CD4-positive, alpha-beta T cell treated with Interleukin-15 for 4 hours (primary cell): ENCODE results near the gene MOSPD2.

Experiments
- DNase-seq: peaks from one replicate; pipeline ENCODE4 v3.0.0-alpha.2; 2020; ENCODE audit warnings: low spot score

MOSPD2 gene

GRCh38 chrX:14915596-14915995, 42.4 kb downstream of the MOSPD2 start:
- DNase-seq: no peak

GRCh38 chrX:14916017-14916674, 42.9 kb downstream of the MOSPD2 start:
- DNase-seq: no peak

- DNase-seq: no peak
Measured at GRCh38 chrX:14919407-14919806, 46.2 kb downstream of the MOSPD2 start.

DNA sequence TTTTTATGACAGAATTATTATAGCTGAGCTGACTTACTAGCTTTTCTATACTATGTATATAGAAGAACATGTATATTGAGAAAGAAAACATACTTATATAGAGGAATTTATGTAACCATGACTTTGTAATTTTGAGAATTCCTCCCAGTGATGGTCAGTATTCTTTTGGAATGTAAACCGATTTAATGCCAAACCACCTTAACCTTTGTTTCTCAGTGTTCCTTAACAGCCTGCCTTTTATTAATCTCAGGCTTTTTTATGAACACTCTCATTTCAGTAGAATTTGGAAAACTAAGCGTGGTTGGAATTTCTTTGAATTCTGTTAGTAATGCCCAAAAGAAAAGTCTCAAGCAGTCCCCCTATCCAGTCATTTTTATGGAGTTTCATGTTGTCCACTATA, 47.0 kb downstream of the MOSPD2 start:
- no peak for DNase-seq

GRCh38 chrX:14922437-14922836, 49.2 kb downstream of the MOSPD2 start:
- no peak for DNase-seq

- no peak for DNase-seq
Measured at GRCh38 chrX:14923761-14924160, 50.5 kb downstream of the MOSPD2 start.

- DNase-seq: no peak
Measured at GRCh38 chrX:14926471-14926870, 53.2 kb downstream of the MOSPD2 start.

DNA sequence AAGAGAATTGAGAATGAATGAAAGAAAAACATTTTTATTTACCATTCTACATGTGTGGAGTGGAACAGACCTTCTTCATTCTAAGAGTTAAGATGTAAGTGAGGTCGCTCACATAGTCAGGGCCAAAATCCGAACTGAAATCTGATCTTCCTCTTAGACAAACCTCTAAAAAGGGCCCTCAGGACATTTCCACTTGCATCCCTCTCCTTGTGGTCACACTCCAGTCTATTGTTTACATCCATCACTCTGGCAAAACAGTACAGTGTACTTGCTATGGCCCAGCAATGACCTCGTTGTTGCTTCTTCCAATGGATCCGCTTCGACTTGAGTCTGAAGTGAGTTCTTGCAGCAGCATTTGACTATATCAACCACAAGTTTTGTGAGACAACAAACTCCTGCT, 54.2 kb downstream of the MOSPD2 start:
- no peak for DNase-seq

DNA sequence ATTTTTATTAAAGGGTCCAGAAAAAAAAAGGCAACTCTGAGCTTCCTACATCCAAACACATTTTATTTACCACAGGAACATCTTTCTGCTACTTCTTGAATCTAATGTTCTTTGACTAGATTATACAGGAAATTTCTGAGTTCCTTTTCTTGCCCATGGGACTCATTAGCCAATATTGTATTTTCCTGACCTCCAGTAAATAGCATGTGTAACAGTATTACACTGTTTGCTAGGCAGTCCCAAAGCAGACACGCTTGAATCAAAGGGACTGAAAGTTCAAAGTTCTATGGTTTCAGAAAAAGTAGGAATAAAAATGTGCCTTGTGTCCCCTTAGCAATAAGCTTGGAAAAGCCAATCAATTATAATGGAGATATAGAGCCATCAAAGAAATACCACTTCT, 57.4 kb downstream of the MOSPD2 start:
- no peak for DNase-seq

DNA sequence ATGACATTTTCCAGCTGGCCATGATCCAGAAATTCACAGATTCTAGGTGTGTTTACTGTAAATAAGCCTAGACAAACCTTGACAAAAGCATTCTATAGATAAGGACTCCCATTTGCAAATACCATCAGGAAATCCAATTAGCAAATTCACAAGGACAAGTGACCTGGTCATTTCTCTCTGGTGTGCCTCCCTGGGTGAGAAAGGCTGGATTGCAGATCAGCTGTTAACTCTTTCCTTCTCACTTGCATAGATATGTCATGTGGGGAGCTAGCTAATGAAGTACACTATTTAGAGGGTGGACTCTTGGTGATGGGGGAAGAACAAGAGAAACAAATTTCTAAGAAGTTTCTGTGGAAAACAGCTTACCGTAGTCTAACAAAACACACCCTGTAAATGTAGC, 58.9 kb downstream of the MOSPD2 start:
- no peak for DNase-seq

- DNase-seq: no peak
Measured at GRCh38 chrX:14934423-14934822, 61.2 kb downstream of the MOSPD2 start.

- DNase-seq: no peak
Measured at GRCh38 chrX:14936561-14936960, 63.3 kb downstream of the MOSPD2 start.

DNA sequence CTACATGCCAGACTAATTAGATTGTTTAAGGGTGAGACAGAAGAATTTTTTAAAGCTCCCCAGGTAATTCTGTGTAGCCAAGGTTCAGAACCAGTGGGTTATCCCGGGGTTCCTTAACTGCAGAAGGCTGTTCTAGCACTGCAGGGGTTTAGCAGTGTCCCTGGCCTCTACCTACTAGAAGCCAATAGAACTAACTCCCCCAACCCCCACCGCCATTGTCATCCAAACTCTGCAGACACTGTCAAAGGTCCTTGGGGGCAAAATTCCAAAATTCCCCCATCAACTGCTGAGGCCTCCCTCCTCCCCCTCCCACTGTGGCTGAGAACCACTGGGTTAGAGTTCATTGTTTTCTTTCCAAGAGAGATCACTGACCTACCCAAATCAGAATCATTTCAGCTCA, 66.4 kb downstream of the MOSPD2 start:
- DNase-seq: no peak

DNA sequence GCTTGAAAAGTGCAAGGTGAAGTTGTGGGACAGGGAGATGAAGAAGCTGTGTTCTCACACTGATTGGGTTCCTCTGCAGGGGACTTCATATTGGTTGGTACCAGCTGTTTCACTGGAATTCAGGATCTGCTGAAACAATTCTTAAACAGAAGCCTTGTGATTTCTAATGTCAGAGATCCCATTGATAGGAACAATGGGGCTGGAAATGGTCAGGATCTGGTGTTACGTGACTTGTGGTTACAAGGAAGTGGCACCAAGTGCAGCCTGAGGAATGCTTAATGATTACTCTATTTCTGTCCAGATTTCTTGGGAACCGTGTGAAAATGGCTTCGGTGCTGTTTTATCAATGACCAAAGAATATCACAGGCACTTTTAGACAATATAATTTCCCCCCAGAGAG, 68.1 kb downstream of the MOSPD2 start:
- no peak for DNase-seq

- no peak for DNase-seq
Measured at GRCh38 chrX:14942341-14942740, 69.1 kb downstream of the MOSPD2 start.

DNA sequence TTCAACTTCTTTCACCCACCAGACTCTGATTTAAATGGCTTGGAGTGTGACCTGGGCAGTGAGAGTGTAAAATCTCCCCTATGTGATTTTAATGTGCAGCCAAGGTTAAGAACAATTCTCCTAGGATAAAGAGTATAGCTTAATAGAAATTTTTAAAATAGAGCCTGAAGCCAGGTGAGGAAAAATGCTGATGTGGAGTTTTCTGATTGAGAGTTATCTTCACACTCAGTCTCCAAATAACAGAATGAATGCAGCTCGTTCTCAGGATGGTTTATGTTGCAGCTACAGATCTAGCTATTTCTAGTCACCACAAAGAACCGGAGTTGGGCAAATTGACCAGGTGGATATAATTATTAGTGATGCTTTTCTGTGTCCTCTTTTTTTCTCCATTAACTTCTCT, 70.7 kb downstream of the MOSPD2 start:
- no peak for DNase-seq

- DNase-seq: no peak
Measured at GRCh38 chrX:14946606-14947155, 73.5 kb downstream of the MOSPD2 start.

GRCh38 chrX:14948691-14949090, 75.5 kb downstream of the MOSPD2 start:
- no peak for DNase-seq

DNA sequence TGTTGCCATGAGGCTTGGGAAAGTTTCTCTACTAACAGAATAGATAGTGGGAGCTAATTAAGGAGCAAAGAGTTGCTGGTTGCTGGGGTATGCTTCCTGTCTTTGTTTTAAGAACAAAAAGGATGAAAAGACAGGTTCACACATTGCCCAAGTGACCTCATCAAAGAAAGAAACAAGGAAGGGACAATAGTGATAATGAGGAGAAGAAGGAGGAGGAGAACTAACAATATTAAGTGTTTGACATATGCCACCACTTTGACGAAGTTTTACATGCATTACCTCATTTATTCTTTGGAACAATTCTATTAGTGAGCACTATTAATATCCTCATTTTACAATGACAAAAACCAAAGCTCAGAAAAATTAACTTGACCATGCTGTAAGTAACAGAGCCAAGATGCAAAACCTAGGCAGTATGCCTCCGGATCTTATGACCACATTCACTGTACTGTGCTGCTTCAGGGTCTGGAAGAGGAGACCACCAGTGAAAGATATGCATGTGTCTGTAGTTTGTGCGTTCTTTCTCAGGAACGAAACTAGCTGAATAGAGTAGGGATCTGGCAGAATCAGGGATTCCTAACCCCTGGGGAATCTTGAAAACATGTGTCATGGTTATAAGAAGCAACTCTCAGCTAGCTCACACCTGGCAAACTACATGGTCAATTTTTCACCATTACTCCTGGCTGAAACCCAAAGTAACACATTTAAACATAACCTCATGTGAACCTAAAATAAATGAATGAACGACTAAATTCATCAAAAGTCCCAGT, 83.8 kb downstream of the MOSPD2 start:
- DNase-seq: no peak

DNA sequence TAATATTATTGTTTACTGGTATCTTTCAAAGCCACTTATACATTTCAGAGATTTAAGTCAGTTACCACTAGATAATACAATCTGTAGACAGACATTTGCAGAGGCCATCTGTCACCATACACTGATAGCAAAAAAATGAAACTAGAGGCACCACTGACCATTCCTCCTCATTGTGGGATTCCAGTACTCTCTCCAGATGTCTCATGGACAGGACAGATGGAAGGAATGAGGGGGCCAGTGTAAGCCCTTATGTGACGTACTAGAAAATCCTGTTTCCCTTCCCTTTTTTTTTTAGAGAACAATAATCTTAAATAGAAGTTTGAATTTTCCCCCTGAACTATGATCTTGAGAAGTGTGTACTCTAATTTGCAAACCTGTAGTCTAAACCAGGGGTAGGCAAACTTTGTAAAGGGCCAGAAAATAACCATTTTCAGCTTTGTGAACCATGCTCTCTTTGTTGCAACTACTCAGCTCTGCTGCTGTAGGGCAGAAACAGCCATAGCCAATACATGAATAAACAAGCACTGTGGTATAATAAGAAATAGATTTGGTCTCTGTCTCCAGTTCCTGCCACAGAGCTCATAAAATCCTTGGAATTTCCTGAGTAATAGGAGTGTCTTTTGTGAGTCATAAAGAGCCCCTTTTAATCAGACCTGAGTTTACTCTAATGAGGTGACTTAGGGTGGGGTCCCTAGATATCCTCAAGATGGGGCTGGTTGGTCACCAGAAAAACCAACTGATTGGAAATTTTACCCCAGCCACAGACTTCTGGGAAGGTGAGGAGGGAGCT, 90.4 kb downstream of the MOSPD2 start:
- DNase-seq: no peak

GRCh38 chrX:14964500-14964899, 91.3 kb downstream of the MOSPD2 start:
- no peak for DNase-seq
